SK-N-DZ (cell line): ENCODE data around the gene HLTF. TPM values are rescaled to one million over a fixed set of nuclear protein-coding genes. Genes with fewer than 3 reads are reported as not detected.
"Not testable (repeated sequence)": the region's sequence is repeated elsewhere in the genome, so short reads cannot be mapped to it uniquely, and the experiment has no call there.

Source experiments
- DNase-seq: peaks from one replicate; pipeline ENCODE4 v3.0.0-alpha.2; 2015; ENCODE audit warnings: low spot score
- polyA plus RNA-seq, 2 experiments: library from polyadenylated mRNA; depleted of rRNA; stranded (reverse); fragments of >200 nt; gene quantifications; 2 replicates each; pipeline ENCODE4 v1.2.3, GENCODE V29; 2014

Gene HLTF
- 70.2 and 71.5 TPM in 2 replicates for polyA plus RNA-seq (2014; cell fraction: cytosol; rRNA removed)
- polyA plus RNA-seq (2014; cell fraction: nucleus; rRNA removed), result 84.6 and 102 TPM in 2 replicates

- peak; percentile 99 for DNase-seq
These were observed at the start of gene HLTF for GRCh38 chr3:149086232-149086988. Gene HLTF, minus strand, starts transcription at chr3:149086533. Its CDS starts 197 bp downstream, at chr3:149086336.

GRCh38 chr3:149134575-149134974 lies 48.2 kb upstream of the HLTF start:
- DNase-seq, result no peak

- no peak for DNase-seq
These were observed 45.3 kb upstream of the HLTF start for GRCh38 chr3:149131589-149131988.

GRCh38 chr3:149129326-149130205 lies 43.2 kb upstream of the HLTF start, which contains the start of gene HPS3:
Gene HPS3, plus strand, starts transcription at chr3:149129638. Its CDS starts 86 bp downstream, at chr3:149129724.
- peak; percentile 92 for DNase-seq

- DNase-seq, result no peak
These were observed 42.5 kb upstream of the HLTF start for GRCh38 chr3:149128821-149129220.

GRCh38 chr3:149122721-149123578 lies 36.6 kb upstream of the HLTF start:
- DNase-seq, result no peak

- peak; percentile 62 for DNase-seq
These were observed 34.0 kb upstream of the HLTF start for GRCh38 chr3:149120051-149120972.

GRCh38 chr3:149119466-149119865 lies 33.1 kb upstream of the HLTF start:
- no peak for DNase-seq

GRCh38 chr3:149118724-149119123 lies 32.4 kb upstream of the HLTF start:
- DNase-seq, result no peak

GRCh38 chr3:149115114-149115513 lies 28.8 kb upstream of the HLTF start:
- DNase-seq, result no peak

GRCh38 chr3:149114458-149114857 lies 28.1 kb upstream of the HLTF start:
- no peak for DNase-seq

- DNase-seq, result no peak
These were observed 18.2 kb upstream of the HLTF start for GRCh38 chr3:149104484-149104883.

GRCh38 chr3:149101641-149102040 lies 15.3 kb upstream of the HLTF start:
- no peak for DNase-seq

GRCh38 chr3:149101154-149101553 lies 14.8 kb upstream of the HLTF start:
- no peak for DNase-seq

GRCh38 chr3:149097987-149098386 lies 11.7 kb upstream of the HLTF start:
- not testable (repeated sequence) for DNase-seq

GRCh38 chr3:149095487-149095886 lies 9.2 kb upstream of the HLTF start:
- DNase-seq, result no peak

GRCh38 chr3:149091983-149092382 lies 5.7 kb upstream of the HLTF start:
- DNase-seq, result no peak

- no peak for DNase-seq
These were observed 4.6 kb upstream of the HLTF start for GRCh38 chr3:149090907-149091306.

- DNase-seq, result no peak
These were observed 4.1 kb upstream of the HLTF start for GRCh38 chr3:149090461-149090860.

- no peak for DNase-seq
These were observed 3.1 kb upstream of the HLTF start for GRCh38 chr3:149089395-149089794.
